GM12891 (cell line): Measurements from ENCODE around the gene FGG.

ENCODE experiments used
- POLR2A ChIP-seq: IDR thresholded peaks from 2 replicates; pipeline ENCODE4 v1.6.1; 2011; ENCODE audit warnings: low read depth, low read length, control low read depth
- POLR2AphosphoS5 ChIP-seq: IDR thresholded peaks from 2 replicates; pipeline ENCODE4 v1.6.1; 2011; ENCODE audit warnings: low read depth, low read length, control low read depth
- TAF1 ChIP-seq: IDR thresholded peaks from 2 replicates; pipeline ENCODE4 v1.6.1; 2011; ENCODE audit warnings: low read depth, low read length, control low read depth

DNA sequence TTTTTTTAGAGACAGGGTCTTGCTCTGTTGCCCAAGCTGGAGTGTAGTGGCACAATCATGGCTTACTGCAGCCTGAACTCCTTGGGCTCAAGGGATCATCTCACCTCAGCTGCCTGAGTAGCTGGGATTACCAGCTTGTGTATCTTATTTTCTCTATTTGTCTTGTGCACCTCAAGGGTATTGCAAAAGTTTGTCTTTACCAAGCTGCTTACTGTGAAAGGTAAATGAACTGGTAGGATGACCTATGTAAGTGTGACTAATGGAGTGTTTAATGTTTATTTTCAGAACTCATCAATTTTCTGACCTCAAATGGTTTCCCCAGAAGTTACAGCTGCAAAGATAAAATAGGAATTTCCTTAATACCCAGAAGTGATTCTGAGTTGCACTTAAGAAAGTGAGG lies 16.6 kb downstream of the FGG start:
- TF ChIP-seq POLR2A (no peak), POLR2AphosphoS5 (no peak), TAF1 (no peak)
